Thyroid gland (tissue), 4 donors: ENCODE results near the gene ANKRD2.

Source experiments
- POLR2A ChIP-seq, 2 donors: fragments of 450-650 bp; IDR thresholded peaks; one replicate each; pipeline ENCODE4 v1.6.1; 2017; ENCODE audit warnings: antibody characterized with exemption in 2 of 2, mild to moderate bottlenecking in 2 of 2, moderate library complexity in 1 of 2
- TF ChIP-seq, protein P1 (sequence below), 6 experiments: fragments of 200-600 bp in 3 of 6; fragments of 450-650 bp in 3 of 6; sonication (generic) in 3 of 6; IDR thresholded peaks; one replicate each; pipeline ENCODE4 v1.5.1; 2016 to 2019; ENCODE audit warnings: antibody characterized with exemption in 6 of 6, mild to moderate bottlenecking in 2 of 6, inconsistent platforms in 1 of 6, moderate library complexity in 1 of 6

DNA sequence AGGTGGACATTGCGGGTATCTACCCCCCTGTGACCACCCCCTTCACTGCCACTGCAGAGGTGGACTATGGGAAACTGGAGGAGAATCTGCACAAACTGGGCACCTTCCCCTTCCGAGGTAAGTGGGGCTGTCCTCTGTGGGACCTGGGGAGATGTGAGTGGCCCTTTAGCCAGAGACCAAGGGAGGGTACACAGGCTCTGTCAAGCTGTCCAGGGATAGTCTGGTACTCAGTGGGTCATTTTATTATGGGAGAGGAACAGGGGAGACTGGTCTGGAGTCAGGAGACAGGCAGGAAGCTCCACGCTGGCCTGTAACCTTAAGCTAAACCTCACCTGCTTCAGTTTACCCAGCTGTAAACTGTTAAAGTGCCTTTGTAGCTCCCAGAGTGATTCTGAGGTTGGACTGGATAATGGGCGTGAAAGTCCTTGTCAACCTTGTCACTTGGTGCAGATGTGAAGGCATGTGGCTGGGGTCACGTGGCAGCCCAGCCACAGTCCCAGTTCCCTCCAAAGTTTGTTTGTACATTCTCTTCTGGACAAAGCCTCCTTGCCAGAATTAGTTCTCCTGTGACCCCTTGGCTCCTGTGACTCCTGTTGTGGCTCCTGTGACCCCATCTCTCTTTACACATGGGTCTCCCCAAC, 12.3 kb downstream of the ANKRD2 start:
- TF ChIP-seq, protein P1, sequence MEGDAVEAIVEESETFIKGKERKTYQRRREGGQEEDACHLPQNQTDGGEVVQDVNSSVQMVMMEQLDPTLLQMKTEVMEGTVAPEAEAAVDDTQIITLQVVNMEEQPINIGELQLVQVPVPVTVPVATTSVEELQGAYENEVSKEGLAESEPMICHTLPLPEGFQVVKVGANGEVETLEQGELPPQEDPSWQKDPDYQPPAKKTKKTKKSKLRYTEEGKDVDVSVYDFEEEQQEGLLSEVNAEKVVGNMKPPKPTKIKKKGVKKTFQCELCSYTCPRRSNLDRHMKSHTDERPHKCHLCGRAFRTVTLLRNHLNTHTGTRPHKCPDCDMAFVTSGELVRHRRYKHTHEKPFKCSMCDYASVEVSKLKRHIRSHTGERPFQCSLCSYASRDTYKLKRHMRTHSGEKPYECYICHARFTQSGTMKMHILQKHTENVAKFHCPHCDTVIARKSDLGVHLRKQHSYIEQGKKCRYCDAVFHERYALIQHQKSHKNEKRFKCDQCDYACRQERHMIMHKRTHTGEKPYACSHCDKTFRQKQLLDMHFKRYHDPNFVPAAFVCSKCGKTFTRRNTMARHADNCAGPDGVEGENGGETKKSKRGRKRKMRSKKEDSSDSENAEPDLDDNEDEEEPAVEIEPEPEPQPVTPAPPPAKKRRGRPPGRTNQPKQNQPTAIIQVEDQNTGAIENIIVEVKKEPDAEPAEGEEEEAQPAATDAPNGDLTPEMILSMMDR (IDR thresholded peaks at IDR 0.05), result no peak
- no peak for TF ChIP-seq POLR2A (IDR thresholded peaks at IDR 0.05)
